ENCODE results near the gene REG3G. TPM values are rescaled to one million over a fixed set of nuclear protein-coding genes. Genes with fewer than 3 reads are reported as not detected.

The REG3G gene
- total RNA-seq, 4 donors from 2014 or later = not detected

DNA sequence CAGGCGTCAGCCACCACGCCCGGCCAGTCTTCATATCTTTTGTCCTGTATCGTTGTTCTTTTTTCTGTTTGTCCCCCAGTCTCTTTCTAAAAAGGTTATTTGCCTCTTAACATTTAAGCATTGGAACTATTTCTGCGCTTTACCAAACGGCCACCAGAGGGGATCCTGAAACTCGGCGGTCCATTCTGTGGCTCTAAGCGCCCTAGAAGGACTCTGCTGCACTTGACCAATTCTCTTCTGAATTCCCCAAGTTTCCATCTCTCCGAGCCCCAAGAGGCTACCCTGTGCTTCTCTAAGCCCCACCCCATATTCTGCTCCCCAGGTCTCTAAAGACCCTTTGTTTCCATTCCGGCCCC lies 33.1 kb upstream of the REG3G start:
- WGBS = 22% methylated on average over 11 of the region's 11 CpGs
- no peak for DNase-seq (ENCODE audit: low spot score in 2 of 2)
- H3K4me1 ChIP-seq = no peaks in the 10 kb centered on the region
- H3K4me3 ChIP-seq = peak overlapping the region; percentile 17
- TF ChIP-seq POLR2A (IDR thresholded peaks at IDR 0.05) (no peak), POLR2AphosphoS5 (IDR thresholded peaks at IDR 0.05) (no peak), EP300 (IDR thresholded peaks at IDR 0.05) (no peak)
- TF ChIP-seq, protein P1, sequence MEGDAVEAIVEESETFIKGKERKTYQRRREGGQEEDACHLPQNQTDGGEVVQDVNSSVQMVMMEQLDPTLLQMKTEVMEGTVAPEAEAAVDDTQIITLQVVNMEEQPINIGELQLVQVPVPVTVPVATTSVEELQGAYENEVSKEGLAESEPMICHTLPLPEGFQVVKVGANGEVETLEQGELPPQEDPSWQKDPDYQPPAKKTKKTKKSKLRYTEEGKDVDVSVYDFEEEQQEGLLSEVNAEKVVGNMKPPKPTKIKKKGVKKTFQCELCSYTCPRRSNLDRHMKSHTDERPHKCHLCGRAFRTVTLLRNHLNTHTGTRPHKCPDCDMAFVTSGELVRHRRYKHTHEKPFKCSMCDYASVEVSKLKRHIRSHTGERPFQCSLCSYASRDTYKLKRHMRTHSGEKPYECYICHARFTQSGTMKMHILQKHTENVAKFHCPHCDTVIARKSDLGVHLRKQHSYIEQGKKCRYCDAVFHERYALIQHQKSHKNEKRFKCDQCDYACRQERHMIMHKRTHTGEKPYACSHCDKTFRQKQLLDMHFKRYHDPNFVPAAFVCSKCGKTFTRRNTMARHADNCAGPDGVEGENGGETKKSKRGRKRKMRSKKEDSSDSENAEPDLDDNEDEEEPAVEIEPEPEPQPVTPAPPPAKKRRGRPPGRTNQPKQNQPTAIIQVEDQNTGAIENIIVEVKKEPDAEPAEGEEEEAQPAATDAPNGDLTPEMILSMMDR (IDR thresholded peaks at IDR 0.05) = no peak
- no peaks in the 10 kb centered on the region for H3K36me3 ChIP-seq
- H3K27ac ChIP-seq = no peak overlapping the region
- peaks cover 27% of the 10 kb centered on the region for H3K27me3 ChIP-seq
- H3K9me3 ChIP-seq = no peaks in the 10 kb centered on the region

DNA sequence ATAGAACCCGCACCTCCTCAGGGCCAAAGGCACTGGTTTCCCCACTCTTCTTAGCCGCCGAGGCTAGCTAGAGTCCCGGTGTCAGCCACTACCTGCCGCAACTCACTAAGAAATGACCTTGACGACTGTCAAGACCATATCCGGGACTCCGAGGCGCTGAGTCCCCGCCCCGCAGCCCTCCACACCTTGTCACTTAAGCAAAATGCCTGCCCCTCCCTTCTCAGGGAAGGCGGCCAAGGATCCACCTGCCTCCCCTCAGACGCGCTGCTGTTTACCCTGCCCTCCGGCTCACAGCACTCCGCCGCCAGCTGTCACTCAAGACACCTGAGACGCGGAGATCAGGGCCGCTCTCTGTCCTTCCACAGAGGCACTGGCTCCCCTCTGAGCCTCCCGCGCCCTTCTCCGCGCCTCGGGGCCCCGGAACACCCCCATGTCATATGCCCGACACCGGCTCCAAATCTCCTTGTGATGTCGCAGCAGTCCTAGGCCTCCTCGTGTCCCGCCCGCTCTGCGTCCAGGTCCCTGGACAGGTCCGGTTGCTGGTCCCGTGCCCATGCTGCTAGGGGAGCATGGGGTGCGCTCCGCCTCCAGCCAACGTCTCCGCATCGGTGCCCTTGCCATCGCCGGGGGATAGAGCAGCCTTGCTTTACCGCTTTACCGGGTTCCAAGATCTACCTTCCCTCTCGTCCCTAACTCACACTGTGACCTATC lies 32.5 kb upstream of the REG3G start:
- H3K36me3 ChIP-seq = no peaks in the 10 kb centered on the region
- TF ChIP-seq EP300 (IDR thresholded peaks at IDR 0.05) (no peak), POLR2A (IDR thresholded peaks at IDR 0.05) (no peak), POLR2AphosphoS5 (IDR thresholded peaks at IDR 0.05) (no peak)
- TF ChIP-seq, protein P1 (IDR thresholded peaks at IDR 0.05) = no peak
- WGBS = 3% methylated on average over 42 of the region's 45 CpGs
- H3K4me1 ChIP-seq = no peaks in the 10 kb centered on the region
- no peak for DNase-seq (ENCODE audit: low spot score in 2 of 2)
- H3K4me3 ChIP-seq = peak overlapping the region; percentile 17
- H3K9me3 ChIP-seq = no peaks in the 10 kb centered on the region
- H3K27me3 ChIP-seq = peaks cover 27% of the 10 kb centered on the region
- no peak overlapping the region for H3K27ac ChIP-seq

DNA sequence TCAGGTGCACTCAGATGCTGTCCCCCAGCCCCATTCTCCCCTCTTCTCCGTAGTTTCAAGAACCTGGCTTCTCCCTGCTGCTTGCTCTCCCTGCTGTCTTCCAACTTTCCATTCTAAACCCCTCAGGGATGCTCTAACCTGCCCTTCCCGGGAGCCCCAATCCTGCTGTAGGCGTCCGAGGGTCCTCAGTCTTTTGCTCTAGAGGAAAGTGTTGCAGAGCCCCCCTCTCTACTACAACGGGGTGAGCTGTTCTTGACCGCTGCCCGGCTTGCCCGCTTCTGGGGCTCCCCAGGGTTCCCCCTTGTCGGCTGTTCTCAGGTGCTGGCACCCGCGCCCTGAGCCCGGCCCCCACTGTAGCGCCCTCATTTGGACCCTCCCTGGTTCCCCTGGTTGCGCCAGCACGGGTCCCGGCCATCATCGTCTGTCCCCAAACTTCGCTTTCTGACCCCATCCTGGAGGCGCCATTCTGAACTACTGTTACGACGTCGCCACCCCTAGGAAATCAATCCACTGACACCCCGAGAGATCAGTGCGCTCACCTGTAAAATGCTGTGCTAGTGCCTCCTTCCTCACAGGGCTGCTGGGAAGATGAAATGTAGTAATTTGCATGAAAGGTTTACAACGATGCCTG lies 31.9 kb upstream of the REG3G start:
- no peaks in the 10 kb centered on the region for H3K9me3 ChIP-seq
- TF ChIP-seq POLR2A (IDR thresholded peaks at IDR 0.05) (no peak), POLR2AphosphoS5 (IDR thresholded peaks at IDR 0.05) (no peak), EP300 (IDR thresholded peaks at IDR 0.05) (no peak)
- TF ChIP-seq, protein P1 (IDR thresholded peaks at IDR 0.05) = no peak
- no peaks in the 10 kb centered on the region for H3K4me1 ChIP-seq
- WGBS = 18% methylated on average over 25 of the region's 25 CpGs
- DNase-seq (ENCODE audit: low spot score in 2 of 2) = no peak
- peaks cover 27% of the 10 kb centered on the region for H3K27me3 ChIP-seq
- H3K36me3 ChIP-seq = no peaks in the 10 kb centered on the region
- H3K4me3 ChIP-seq = no peak overlapping the region
- H3K27ac ChIP-seq = no peak overlapping the region

DNA sequence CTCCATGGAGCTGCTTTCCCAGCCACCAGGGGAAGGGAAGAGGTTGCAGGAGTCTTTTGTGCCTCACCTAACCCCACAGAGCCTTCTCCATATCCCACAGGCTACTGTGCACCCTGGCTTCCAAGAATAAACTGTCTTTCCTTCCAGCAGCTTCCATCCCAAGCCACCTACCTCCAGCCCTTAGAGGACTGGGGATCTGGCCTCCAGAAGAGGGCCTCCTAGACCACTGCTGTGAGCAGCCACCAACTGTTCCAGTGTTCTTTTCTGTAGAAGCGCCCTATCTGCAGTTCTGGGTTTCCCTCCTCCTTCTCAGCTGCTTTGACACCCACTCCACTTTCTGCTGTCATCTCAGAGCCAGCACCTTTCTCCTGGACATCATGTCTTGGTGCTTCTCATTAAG lies 30.7 kb upstream of the REG3G start:
- TF ChIP-seq POLR2A (IDR thresholded peaks at IDR 0.05) (no peak), EP300 (IDR thresholded peaks at IDR 0.05) (no peak), POLR2AphosphoS5 (IDR thresholded peaks at IDR 0.05) (no peak)
- TF ChIP-seq, protein P1 (IDR thresholded peaks at IDR 0.05) = no peak
- DNase-seq (ENCODE audit: low spot score in 2 of 2) = no peak
- H3K4me3 ChIP-seq = no peak overlapping the region
- no peak overlapping the region for H3K27ac ChIP-seq
- no peaks in the 10 kb centered on the region for H3K9me3 ChIP-seq
- WGBS = 78% methylated on average over 1 of the region's 1 CpG
- peaks cover 27% of the 10 kb centered on the region for H3K27me3 ChIP-seq
- no peaks in the 10 kb centered on the region for H3K36me3 ChIP-seq
- no peaks in the 10 kb centered on the region for H3K4me1 ChIP-seq

DNA sequence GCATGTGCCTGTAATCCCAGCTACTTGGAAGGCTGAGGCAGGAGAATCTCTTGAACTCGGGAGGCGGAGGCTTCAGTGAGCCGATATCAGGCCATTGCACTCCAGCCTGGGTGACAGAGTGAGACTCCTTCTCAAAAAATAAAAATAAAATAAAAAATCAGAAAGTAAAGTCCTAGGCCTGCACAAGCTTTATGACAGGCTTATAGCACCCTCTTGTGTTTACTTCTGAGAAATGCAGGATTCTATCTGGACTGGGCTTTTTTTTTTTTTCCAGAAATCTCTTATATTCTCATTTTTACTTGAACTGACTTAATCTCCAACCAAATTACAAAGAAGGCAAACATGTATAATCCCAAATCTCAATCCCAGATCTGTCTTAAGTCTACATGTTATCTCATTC lies 26.1 kb upstream of the REG3G start:
- H3K4me1 ChIP-seq = no peaks in the 10 kb centered on the region
- no peaks in the 10 kb centered on the region for H3K9me3 ChIP-seq
- no peak overlapping the region for H3K4me3 ChIP-seq
- H3K27me3 ChIP-seq = peaks cover 5% of the 10 kb centered on the region
- H3K36me3 ChIP-seq = no peaks in the 10 kb centered on the region
- TF ChIP-seq, protein P1 (IDR thresholded peaks at IDR 0.05) = no peak
- TF ChIP-seq EP300 (IDR thresholded peaks at IDR 0.05) = no peak
- TF ChIP-seq POLR2A (IDR thresholded peaks at IDR 0.05) = no peak
- no peak for TF ChIP-seq POLR2AphosphoS5 (IDR thresholded peaks at IDR 0.05)
- H3K27ac ChIP-seq = no peak overlapping the region
- 63% methylated on average over 3 of the region's 3 CpGs for WGBS
- no peak for DNase-seq (ENCODE audit: low spot score in 2 of 2)
